Prostate gland (tissue), 2 donors: ENCODE measurements around the gene UCHL1.

Source experiments
- CTCF ChIP-seq, 4 experiments: fragments of 200-600 bp in 2 of 4; fragments of 450-650 bp in 2 of 4; sonication (generic) in 2 of 4; IDR thresholded peaks; 1 replicate in 3 of 4; 2 replicates in 1 of 4; pipeline ENCODE4 v1.5.1; 2016 to 2019; ENCODE audit warnings: antibody characterized with exemption in 4 of 4, mild to moderate bottlenecking in 2 of 4, moderate library complexity in 2 of 4
- POLR2A ChIP-seq: fragments of 450-650 bp; IDR thresholded peaks from one replicate; pipeline ENCODE4 v1.6.1; 2016; ENCODE audit warnings: antibody characterized with exemption, mild to moderate bottlenecking
- POLR2AphosphoS5 ChIP-seq: sonication (generic); formaldehyde crosslinking; IDR thresholded peaks from one replicate; pipeline ENCODE4 v1.6.1; 2017; ENCODE audit warnings: antibody characterized with exemption

DNA sequence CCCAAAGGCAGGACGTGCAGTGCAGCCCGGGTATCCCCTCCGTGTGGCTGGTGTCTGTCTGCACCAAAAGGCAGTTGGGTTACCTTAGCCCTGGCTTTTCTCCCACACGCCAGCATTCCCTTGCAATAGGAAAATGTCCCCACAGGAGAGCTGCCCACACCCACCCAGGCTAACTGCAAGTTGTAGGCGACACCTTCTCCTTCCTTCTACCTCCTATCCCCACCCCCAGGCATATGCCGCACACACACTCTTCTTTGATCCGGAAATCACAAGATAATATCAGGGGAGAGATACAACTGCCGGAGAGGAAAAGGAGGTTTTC lies 41.9 kb upstream of the UCHL1 start:
- TF ChIP-seq POLR2A (no peak), CTCF (IDR thresholded peaks at IDR 0.05) (no peak), POLR2AphosphoS5 (no peak)
